WERI-Rb-1 (cell line): Measurements from ENCODE around the gene TGFB2.

Experiments
- DNase-seq: peaks from one replicate; pipeline ENCODE4 v3.0.0-alpha.2; 2020
- H3K27ac ChIP-seq: fragments of 250-450 bp; sonication (Bioruptor Pico); 2 replicates; pipeline ENCODE4 v1.5.1; 2020; ENCODE audit warnings: mild to moderate bottlenecking, moderate library complexity
- H3K27me3 ChIP-seq: fragments of 250-450 bp; sonication (Bioruptor Pico); 2 replicates; pipeline ENCODE4 v1.5.1; 2021; ENCODE audit warnings: mild to moderate bottlenecking, low read depth, moderate library complexity; ENCODE audit not compliant: insufficient read depth, severe bottlenecking
- H3K36me3 ChIP-seq: fragments of 250-450 bp; sonication (Bioruptor Pico); 2 replicates; pipeline ENCODE4 v1.5.1; 2020; ENCODE audit warnings: mild to moderate bottlenecking, moderate library complexity
- H3K4me3 ChIP-seq: 2 replicates; pipeline ENCODE4 v1.5.1; 2011; ENCODE audit warnings: low read depth, mild to moderate bottlenecking, control low read depth, low read length
- H3K9me3 ChIP-seq: fragments of 250-450 bp; sonication (Bioruptor Pico); 2 replicates; pipeline ENCODE4 v1.5.1; 2021; ENCODE audit warnings: mild to moderate bottlenecking, moderate library complexity; ENCODE audit not compliant: severe bottlenecking
- TF ChIP-seq, protein P1 (sequence below): IDR thresholded peaks from 2 replicates; pipeline ENCODE4 v1.5.1; 2011; ENCODE audit warnings: low read depth, mild to moderate bottlenecking, control low read depth, inconsistent platforms, low read length

The TGFB2 gene

GRCh38 chr1:218425647-218426342 is 80.7 kb downstream of the TGFB2 start:
- no peak overlapping the region for H3K27ac ChIP-seq
- no peaks in the 10 kb centered on the region for H3K27me3 ChIP-seq
- H3K4me3 ChIP-seq = no peak overlapping the region
- no peaks in the 10 kb centered on the region for H3K36me3 ChIP-seq
- no peak for DNase-seq
- TF ChIP-seq, protein P1, sequence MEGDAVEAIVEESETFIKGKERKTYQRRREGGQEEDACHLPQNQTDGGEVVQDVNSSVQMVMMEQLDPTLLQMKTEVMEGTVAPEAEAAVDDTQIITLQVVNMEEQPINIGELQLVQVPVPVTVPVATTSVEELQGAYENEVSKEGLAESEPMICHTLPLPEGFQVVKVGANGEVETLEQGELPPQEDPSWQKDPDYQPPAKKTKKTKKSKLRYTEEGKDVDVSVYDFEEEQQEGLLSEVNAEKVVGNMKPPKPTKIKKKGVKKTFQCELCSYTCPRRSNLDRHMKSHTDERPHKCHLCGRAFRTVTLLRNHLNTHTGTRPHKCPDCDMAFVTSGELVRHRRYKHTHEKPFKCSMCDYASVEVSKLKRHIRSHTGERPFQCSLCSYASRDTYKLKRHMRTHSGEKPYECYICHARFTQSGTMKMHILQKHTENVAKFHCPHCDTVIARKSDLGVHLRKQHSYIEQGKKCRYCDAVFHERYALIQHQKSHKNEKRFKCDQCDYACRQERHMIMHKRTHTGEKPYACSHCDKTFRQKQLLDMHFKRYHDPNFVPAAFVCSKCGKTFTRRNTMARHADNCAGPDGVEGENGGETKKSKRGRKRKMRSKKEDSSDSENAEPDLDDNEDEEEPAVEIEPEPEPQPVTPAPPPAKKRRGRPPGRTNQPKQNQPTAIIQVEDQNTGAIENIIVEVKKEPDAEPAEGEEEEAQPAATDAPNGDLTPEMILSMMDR = no peak
- H3K9me3 ChIP-seq = no peaks in the 10 kb centered on the region

- no peak for DNase-seq
- Histone ChIP-seq H3K9me3 (no peaks in the 10 kb centered on the region), H3K27me3 (no peaks in the 10 kb centered on the region), H3K36me3 (no peaks in the 10 kb centered on the region), H3K4me3 (no peak overlapping the region), H3K27ac (no peak overlapping the region)
- TF ChIP-seq, protein P1 = no peak
These were observed 81.2 kb downstream of the TGFB2 start for GRCh38 chr1:218426343-218426657.

DNA sequence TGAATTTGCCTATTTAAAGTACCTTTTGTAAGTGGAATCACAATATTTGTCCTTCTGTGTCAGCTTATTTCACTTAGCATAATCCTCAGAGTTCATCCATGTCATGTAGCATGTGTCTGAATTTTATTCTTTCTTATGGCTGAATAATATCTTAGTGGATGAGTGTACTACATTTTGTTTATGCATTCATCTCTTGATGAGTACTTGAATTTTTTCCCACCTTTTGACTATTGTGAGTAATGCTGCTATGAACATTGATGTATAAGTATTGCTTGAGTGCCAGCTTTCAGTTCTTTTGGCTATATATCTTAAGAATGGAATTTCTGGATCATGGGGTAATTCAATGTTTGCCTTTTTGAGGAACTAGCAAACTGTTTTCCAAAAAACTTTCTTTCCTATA is 84.2 kb downstream of the TGFB2 start:
- no peak for DNase-seq
- H3K36me3 ChIP-seq = no peaks in the 10 kb centered on the region
- no peaks in the 10 kb centered on the region for H3K27me3 ChIP-seq
- TF ChIP-seq, protein P1 = no peak
- no peak overlapping the region for H3K27ac ChIP-seq
- no peak overlapping the region for H3K4me3 ChIP-seq
- H3K9me3 ChIP-seq = no peaks in the 10 kb centered on the region

DNA sequence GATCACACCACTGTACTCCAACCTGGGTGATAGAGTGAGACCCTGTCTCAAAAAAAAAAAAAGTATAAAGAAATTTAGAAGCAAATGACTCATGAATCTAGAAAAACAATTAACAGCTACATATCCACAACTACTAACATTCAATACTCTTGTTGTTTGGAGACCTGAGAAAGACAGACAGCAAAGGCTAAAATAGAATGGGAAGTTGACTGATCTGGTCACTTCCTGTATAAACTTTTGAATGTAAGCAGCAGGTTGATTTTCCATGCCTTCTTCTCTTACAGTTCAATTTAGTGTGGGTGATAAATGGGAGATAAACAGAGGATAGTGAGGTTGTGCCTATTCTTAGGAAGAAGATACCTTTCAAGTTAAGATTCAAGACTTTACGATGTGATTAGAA is 85.2 kb downstream of the TGFB2 start:
- DNase-seq = no peak

GRCh38 chr1:218430822-218431221 is 85.7 kb downstream of the TGFB2 start:
- H3K27ac ChIP-seq = no peak overlapping the region
- no peaks in the 10 kb centered on the region for H3K36me3 ChIP-seq
- H3K4me3 ChIP-seq = no peak overlapping the region
- H3K9me3 ChIP-seq = no peaks in the 10 kb centered on the region
- no peaks in the 10 kb centered on the region for H3K27me3 ChIP-seq
- TF ChIP-seq, protein P1 = no peak
- no peak for DNase-seq

More for the DNA sequence above, 85.2 kb downstream of the TGFB2 start:
- Histone ChIP-seq H3K4me3 (no peak overlapping the region), H3K27me3 (no peaks in the 10 kb centered on the region), H3K36me3 (no peaks in the 10 kb centered on the region), H3K27ac (no peak overlapping the region), H3K9me3 (no peaks in the 10 kb centered on the region)
- TF ChIP-seq, protein P1 = no peak

DNA sequence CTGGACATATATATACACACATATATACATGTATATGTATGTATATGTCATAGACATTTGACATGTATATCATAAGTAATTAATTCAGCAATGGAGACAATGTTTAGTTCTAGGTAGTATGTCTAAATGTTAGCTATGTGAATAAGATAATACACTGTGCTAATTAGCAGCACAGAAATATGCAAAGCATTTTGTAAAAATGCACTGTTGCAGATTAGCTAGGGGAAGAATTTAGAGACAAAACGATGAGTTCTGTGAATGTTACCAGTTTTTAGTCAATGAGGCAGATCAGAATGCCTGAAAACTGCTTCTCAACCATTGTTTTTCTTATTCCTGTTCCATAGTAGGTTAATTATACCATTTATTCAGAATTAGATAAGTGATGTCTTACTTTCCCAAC is 86.3 kb downstream of the TGFB2 start:
- TF ChIP-seq, protein P1 = no peak
- Histone ChIP-seq H3K4me3 (no peak overlapping the region), H3K36me3 (no peaks in the 10 kb centered on the region), H3K27ac (no peak overlapping the region), H3K9me3 (no peaks in the 10 kb centered on the region), H3K27me3 (no peaks in the 10 kb centered on the region)
- DNase-seq = no peak
